Neutrophil (primary cell): ENCODE data around the gene GDPD5.

Experiments used
- H3K27ac ChIP-seq: fragments of 200-600 bp; sonication (generic); 2 replicates; pipeline ENCODE4 v1.5.1; 2016; ENCODE audit warnings: mild to moderate bottlenecking, moderate library complexity
- H3K27me3 ChIP-seq: fragments of 200-600 bp; sonication (generic); 2 replicates; pipeline ENCODE4 v1.6.0; 2016; ENCODE audit warnings: mild to moderate bottlenecking
- H3K36me3 ChIP-seq: fragments of 200-600 bp; sonication (generic); 2 replicates; pipeline ENCODE4 v1.5.1; 2017
- H3K4me1 ChIP-seq, 2 experiments: fragments of 200-600 bp in 1 of 2; sonication (generic) in 1 of 2; 1 replicate in 1 of 2; 2 replicates in 1 of 2; pipeline versions ENCODE4 v1.5.1 to v1.6.1; 2013 to 2016; ENCODE audit warnings: low read depth in 1 of 2, low read length in 1 of 2, mild to moderate bottlenecking in 1 of 2, moderate library complexity in 1 of 2; ENCODE audit not compliant: control insufficient read depth in 1 of 2, insufficient read depth in 1 of 2
- H3K4me3 ChIP-seq, 2 experiments: fragments of 200-600 bp in 1 of 2; sonication (generic) in 1 of 2; 1 replicate in 1 of 2; 2 replicates in 1 of 2; pipeline ENCODE4 v1.5.1; 2013 to 2016; ENCODE audit warnings: low read depth in 1 of 2, low read length in 1 of 2, mild to moderate bottlenecking in 1 of 2, moderate library complexity in 1 of 2
- H3K9me3 ChIP-seq: fragments of 200-600 bp; sonication (generic); 2 replicates; pipeline ENCODE4 v1.5.1; 2016
- CTCF ChIP-seq: fragments of 200-600 bp; sonication (generic); IDR thresholded peaks from 2 replicates; pipeline ENCODE4 v1.5.1; 2016; ENCODE audit warnings: antibody characterized with exemption

GDPD5 gene

GRCh38 chr11:75449271-75449670, 76.5 kb downstream of the GDPD5 start:
- no peaks in the 10 kb centered on the region for H3K4me1 ChIP-seq
- no peak overlapping the region for H3K4me3 ChIP-seq
- H3K9me3 ChIP-seq, result no peaks in the 10 kb centered on the region
- TF ChIP-seq CTCF, result no peak
- no peak overlapping the region for H3K27ac ChIP-seq
- no peaks in the 10 kb centered on the region for H3K36me3 ChIP-seq
- peaks cover 5% of the 10 kb centered on the region for H3K27me3 ChIP-seq

- Histone ChIP-seq H3K36me3 (no peaks in the 10 kb centered on the region), H3K4me3 (no peak overlapping the region), H3K4me1 (no peaks in the 10 kb centered on the region), H3K9me3 (no peaks in the 10 kb centered on the region), H3K27me3 (peaks cover 11% of the 10 kb centered on the region), H3K27ac (no peak overlapping the region)
- no peak for TF ChIP-seq CTCF
Observed at GRCh38 chr11:75447415-75447814, 78.3 kb downstream of the GDPD5 start.

GRCh38 chr11:75445315-75445953, 80.3 kb downstream of the GDPD5 start:
- TF ChIP-seq CTCF, result peak; percentile 93

GRCh38 chr11:75443043-75443442, 82.7 kb downstream of the GDPD5 start:
- Histone ChIP-seq H3K36me3 (no peaks in the 10 kb centered on the region), H3K4me1 (no peaks in the 10 kb centered on the region), H3K27me3 (peaks cover 16% of the 10 kb centered on the region), H3K9me3 (no peaks in the 10 kb centered on the region), H3K27ac (no peak overlapping the region), H3K4me3 (no peak overlapping the region)
- no peak for TF ChIP-seq CTCF

More at GRCh38 chr11:75445315-75445953, 80.3 kb downstream of the GDPD5 start:
- no peak overlapping the region for H3K4me3 ChIP-seq
- no peak overlapping the region for H3K27ac ChIP-seq
- H3K36me3 ChIP-seq, result no peaks in the 10 kb centered on the region
- H3K9me3 ChIP-seq, result no peaks in the 10 kb centered on the region
- H3K4me1 ChIP-seq, result no peaks in the 10 kb centered on the region
- H3K27me3 ChIP-seq, result peaks cover 11% of the 10 kb centered on the region

GRCh38 chr11:75442161-75442885, 83.4 kb downstream of the GDPD5 start:
- Histone ChIP-seq H3K27me3 (peaks cover 16% of the 10 kb centered on the region), H3K4me1 (no peaks in the 10 kb centered on the region), H3K27ac (no peak overlapping the region), H3K9me3 (no peaks in the 10 kb centered on the region), H3K4me3 (no peak overlapping the region), H3K36me3 (no peaks in the 10 kb centered on the region)
- no peak for TF ChIP-seq CTCF
